Right lobe of liver (tissue), 4 donors: ENCODE results near the gene TLN1.

ENCODE experiments used
- CTCF ChIP-seq, 4 donors: fragments of 200-600 bp in 3 of 4; fragments of 450-650 bp in 1 of 4; IDR thresholded peaks; one replicate each; pipeline versions ENCODE4 v1.5.1 to v1.8.0; 2016 to 2022; ENCODE audit warnings: antibody characterized with exemption in 4 of 4, mild to moderate bottlenecking in 2 of 4
- POLR2A ChIP-seq: fragments of 450-650 bp; IDR thresholded peaks from one replicate; pipeline ENCODE4 v1.6.1; 2017; ENCODE audit warnings: antibody characterized with exemption, mild to moderate bottlenecking
- donor health status: DM: no; HTN: no; CAD: no.
- donor health status: DM: no; HTN: no; CAD: no.
- donor health status: DM: no; HTN: yes; CAD: no.

GRCh38 chr9:35660966-35661415, 71.0 kb downstream of the TLN1 start:
- TF ChIP-seq CTCF (IDR thresholded peaks at IDR 0.05) (peak; percentile 9 to 47 (median 37)), POLR2A (no peak)
